WTC11 (cell line): ENCODE data around the gene PALM2AKAP2. TPM values are rescaled to one million over a fixed set of nuclear protein-coding genes. Genes with fewer than 3 reads are reported as not detected.

Experiments used
- ATAC-seq: fragments of 200-7000 bp; cut with Tn5 transposase; 2 replicates; pipeline ENCODE4 v1.10.0; 2021; ENCODE audit warnings: mild to moderate bottlenecking, moderate library complexity
- CTCF ChIA-PET: fragments of 300-600 bp; sonication (Branson Sonifier 250); formaldehyde crosslinking; loops from one replicate; lab custom pipeline; 2021; ENCODE audit warnings: antibody characterized with exemption; lab: Charles Lee
- POLR2A ChIA-PET: fragments of 350-600 bp; sonication (Branson Sonifier 250); formaldehyde crosslinking; loops from one replicate; lab custom pipeline; 2021; ENCODE audit warnings: antibody characterized with exemption; lab: Charles Lee
- DNase-seq: peaks from one replicate; pipeline ENCODE4 v3.0.0; 2021; ENCODE audit warnings: low spot score
- H3K27ac Mint-ChIP-seq: 2 replicates; pipeline ENCODE4 v1.8.0; 2021; ENCODE audit warnings: mixed read lengths
- H3K27me3 Mint-ChIP-seq: 2 replicates; pipeline ENCODE4 v1.8.0; 2021; ENCODE audit warnings: low read depth, mild to moderate bottlenecking, moderate library complexity, mixed read lengths
- H3K36me3 Mint-ChIP-seq: 2 replicates; pipeline ENCODE4 v1.8.0; 2021; ENCODE audit warnings: mixed read lengths
- H3K4me1 Mint-ChIP-seq: 2 replicates; pipeline ENCODE4 v1.8.0; 2022; ENCODE audit warnings: mixed read lengths
- H3K4me3 Mint-ChIP-seq: 2 replicates; pipeline ENCODE4 v1.8.0; 2021; ENCODE audit warnings: mild to moderate bottlenecking, moderate library complexity, mixed read lengths
- H3K9me3 Mint-ChIP-seq: 2 replicates; pipeline ENCODE4 v1.8.0; 2021; ENCODE audit warnings: mixed read lengths
- CREM ChIP-seq: sonication (generic); formaldehyde crosslinking; IDR thresholded peaks from 2 replicates; pipeline ENCODE4 v1.8.1; 2022; ENCODE audit warnings: mild to moderate bottlenecking, missing genetic modification reagents, moderate library complexity
- ESRRA ChIP-seq: sonication (generic); formaldehyde crosslinking; IDR thresholded peaks from 2 replicates; pipeline ENCODE4 v1.8.1; 2022; ENCODE audit warnings: mild to moderate bottlenecking, missing genetic modification reagents, borderline replicate concordance
- ETV6 ChIP-seq: sonication (generic); formaldehyde crosslinking; IDR thresholded peaks from 2 replicates; pipeline ENCODE4 v1.8.1; 2022; ENCODE audit warnings: mild to moderate bottlenecking, missing genetic modification reagents
- FOXJ3 ChIP-seq: sonication (generic); formaldehyde crosslinking; IDR thresholded peaks from 2 replicates; pipeline ENCODE4 v1.9.0; 2021; ENCODE audit warnings: missing genetic modification reagents, mild to moderate bottlenecking, borderline replicate concordance
- FOXK1 ChIP-seq: sonication (generic); formaldehyde crosslinking; IDR thresholded peaks from 2 replicates; pipeline ENCODE4 v1.8.0; 2022; ENCODE audit warnings: mild to moderate bottlenecking, moderate library complexity, missing genetic modification reagents
- JAZF1 ChIP-seq: fragments of 250-450 bp; sonication (Bioruptor Pico); IDR thresholded peaks from 2 replicates; pipeline ENCODE4 v1.9.0; 2021; ENCODE audit warnings: moderate library complexity, mild to moderate bottlenecking, inconsistent platforms
- NFATC4 ChIP-seq: fragments of 250-450 bp; sonication (Bioruptor Pico); IDR thresholded peaks from 2 replicates; pipeline ENCODE4 v1.9.0; 2021; ENCODE audit warnings: mild to moderate bottlenecking
- SMAD4 ChIP-seq: sonication (generic); formaldehyde crosslinking; IDR thresholded peaks from 2 replicates; pipeline ENCODE4 v1.8.0; 2022; ENCODE audit warnings: mild to moderate bottlenecking, missing genetic modification reagents
- TCF7 ChIP-seq: sonication (generic); formaldehyde crosslinking; IDR thresholded peaks from 2 replicates; pipeline ENCODE4 v1.8.0; 2022; ENCODE audit warnings: mild to moderate bottlenecking, low read depth, missing genetic modification reagents, moderate library complexity
- ZNF138 ChIP-seq: sonication (generic); formaldehyde crosslinking; conservative IDR thresholded peaks from 2 replicates; pipeline ENCODE4 v1.8.1; 2022; ENCODE audit warnings: mild to moderate bottlenecking, moderate library complexity, missing genetic modification reagents
- ZNF219 ChIP-seq: sonication (generic); formaldehyde crosslinking; IDR thresholded peaks from 2 replicates; pipeline ENCODE4 v1.8.0; 2023; ENCODE audit warnings: missing genetic modification reagents, mild to moderate bottlenecking, borderline replicate concordance
- ZNF396 ChIP-seq: fragments of 250-450 bp; sonication (Bioruptor Pico); IDR thresholded peaks from 2 replicates; pipeline ENCODE4 v1.8.0; 2021; ENCODE audit warnings: mild to moderate bottlenecking, moderate library complexity, borderline replicate concordance
- total RNA-seq: library from RNA; stranded (reverse); gene quantifications from 3 replicates; pipeline ENCODE4 v1.2.3, GENCODE V29; 2021
- TF ChIP-seq, protein P1 (sequence below): fragments of 250-450 bp; sonication (Bioruptor Pico); conservative IDR thresholded peaks from 2 replicates; pipeline ENCODE4 v1.9.0; 2021; ENCODE audit warnings: mild to moderate bottlenecking
- TF ChIP-seq, protein P2 (sequence below): sonication (generic); formaldehyde crosslinking; IDR thresholded peaks from 2 replicates; pipeline ENCODE4 v1.8.0; 2022; ENCODE audit warnings: mild to moderate bottlenecking, missing genetic modification reagents
- TF ChIP-seq, protein P3 (sequence below): sonication (generic); formaldehyde crosslinking; IDR thresholded peaks from 2 replicates; pipeline ENCODE4 v1.8.1; 2022; ENCODE audit warnings: low read depth, mild to moderate bottlenecking, moderate library complexity, missing genetic modification reagents, borderline replicate concordance
- TF ChIP-seq, protein P4 (sequence below): sonication (generic); formaldehyde crosslinking; IDR thresholded peaks from 2 replicates; pipeline ENCODE4 v1.8.0; 2022; ENCODE audit warnings: mild to moderate bottlenecking, missing genetic modification reagents
- TF ChIP-seq, protein P5 (sequence below): sonication (generic); formaldehyde crosslinking; IDR thresholded peaks from 2 replicates; pipeline ENCODE4 v1.8.0; 2023; ENCODE audit warnings: missing genetic modification reagents
- TF ChIP-seq, protein P6 (sequence below): fragments of 200-600 bp; IDR thresholded peaks from 2 replicates; pipeline ENCODE4 v1.8.0; 2022; ENCODE audit warnings: antibody characterized with exemption
- TF ChIP-seq, protein P7 (sequence below): sonication (generic); formaldehyde crosslinking; IDR thresholded peaks from 2 replicates; pipeline ENCODE4 v1.8.1; 2022; ENCODE audit warnings: low read depth, missing genetic modification reagents, borderline replicate concordance

Gene PALM2AKAP2
- total RNA-seq, 1 experiment from 2014 or later: 7.0 TPM

DNA sequence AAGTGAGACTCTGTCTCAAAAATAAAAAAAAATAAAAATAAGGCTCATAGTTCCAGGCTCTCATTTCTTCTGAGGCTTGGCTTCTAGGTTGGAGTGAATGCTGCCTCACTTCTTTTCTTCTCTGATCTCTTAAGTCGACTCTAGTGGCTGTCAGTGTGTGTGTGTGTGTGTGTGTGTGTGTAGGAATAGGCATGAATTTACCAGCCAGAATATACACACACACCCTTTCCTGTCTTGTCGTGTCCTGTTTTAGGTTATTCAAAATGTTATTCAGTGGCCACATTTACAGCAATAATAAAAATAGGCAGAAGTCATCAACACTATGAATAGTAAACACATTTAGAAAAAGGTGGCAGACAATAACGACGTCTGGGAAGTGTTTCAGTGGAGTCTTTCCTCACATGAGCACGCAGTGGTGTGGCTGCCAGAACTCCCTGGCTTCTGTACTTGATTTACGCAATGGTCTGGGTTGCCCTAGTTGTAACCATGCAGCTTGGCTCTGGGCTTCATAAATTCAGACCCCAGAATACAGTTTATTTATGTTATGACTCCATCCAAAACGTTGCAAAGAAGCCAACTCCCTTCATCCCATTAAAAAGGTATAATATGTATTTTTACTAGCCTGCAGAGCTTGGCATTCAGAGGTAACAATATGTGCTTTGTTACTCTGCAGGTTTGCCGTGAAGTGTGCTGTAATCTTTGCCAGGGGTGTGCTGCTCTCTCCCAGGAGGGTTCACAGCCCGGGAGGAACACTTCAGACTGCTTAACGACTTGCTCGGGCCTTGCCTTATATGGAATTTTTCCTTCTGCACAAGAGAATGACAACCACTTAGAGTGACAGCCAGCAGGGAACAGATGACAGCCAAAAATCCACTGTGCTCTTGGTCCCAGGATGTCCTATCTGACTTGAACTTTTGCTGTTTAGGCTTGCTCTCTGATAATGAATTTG, 34.4 kb upstream of the PALM2AKAP2 start:
- H3K4me1 Mint-ChIP-seq: peaks cover 25% of the 10 kb centered on the region
- H3K9me3 Mint-ChIP-seq: no peaks in the 10 kb centered on the region
- DNase-seq (peak; percentile 11), ATAC-seq (peak; percentile 80)
- no peaks in the 10 kb centered on the region for H3K27me3 Mint-ChIP-seq
- no peak overlapping the region for H3K4me3 Mint-ChIP-seq
- POLR2A ChIA-PET: interaction anchor here (0.8 kb wide), 1 partner anchor 10 kb away, joined by 3 read pairs; no protein-coding TSS in a partner anchor
- no peaks in the 10 kb centered on the region for H3K36me3 Mint-ChIP-seq
- TF ChIP-seq, protein P1, sequence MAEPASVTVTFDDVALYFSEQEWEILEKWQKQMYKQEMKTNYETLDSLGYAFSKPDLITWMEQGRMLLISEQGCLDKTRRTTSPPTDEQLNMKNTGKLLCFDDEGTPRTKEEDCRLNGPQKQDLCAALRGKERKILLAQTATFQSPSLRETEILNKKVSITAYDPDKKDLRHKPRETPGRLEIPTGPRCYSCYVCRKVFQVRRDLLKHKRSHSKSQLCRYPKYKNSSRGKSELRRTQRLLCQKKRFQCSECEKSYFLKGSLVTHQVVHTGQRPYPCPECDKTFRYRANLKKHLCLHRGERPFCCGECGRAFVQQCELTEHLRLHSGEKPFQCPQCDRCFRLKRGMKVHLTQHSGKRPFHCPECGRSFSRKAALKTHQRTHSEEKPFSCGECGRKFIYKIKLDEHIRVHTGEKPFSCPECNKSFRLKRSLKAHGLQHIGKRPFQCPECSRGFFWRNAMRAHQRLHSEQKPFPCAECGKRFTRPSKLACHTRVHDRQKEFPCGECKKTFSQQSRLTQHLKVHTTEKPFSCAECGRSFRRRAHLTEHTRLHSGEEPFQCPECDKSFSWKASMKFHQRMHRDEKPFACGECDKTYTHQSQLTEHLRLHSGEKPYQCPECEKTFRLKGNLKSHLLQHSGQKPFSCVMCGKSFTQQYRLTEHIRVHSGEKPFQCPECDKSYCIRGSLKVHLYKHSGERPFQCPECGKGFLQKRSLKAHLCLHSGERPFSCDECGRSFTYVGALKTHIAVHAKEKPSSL (CRISPR knock-in tag): no peak
- TF ChIP-seq ZNF138 (no peak), TCF7 (CRISPR knock-in tag) (no peak), CREM (CRISPR knock-in tag) (no peak), JAZF1 (no peak), ETV6 (CRISPR knock-in tag) (no peak), FOXK1 (CRISPR knock-in tag) (no peak), ZNF219 (no peak)
- TF ChIP-seq, protein P2, sequence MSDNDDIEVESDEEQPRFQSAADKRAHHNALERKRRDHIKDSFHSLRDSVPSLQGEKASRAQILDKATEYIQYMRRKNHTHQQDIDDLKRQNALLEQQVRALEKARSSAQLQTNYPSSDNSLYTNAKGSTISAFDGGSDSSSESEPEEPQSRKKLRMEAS: no peak
- TF ChIP-seq, protein P3, sequence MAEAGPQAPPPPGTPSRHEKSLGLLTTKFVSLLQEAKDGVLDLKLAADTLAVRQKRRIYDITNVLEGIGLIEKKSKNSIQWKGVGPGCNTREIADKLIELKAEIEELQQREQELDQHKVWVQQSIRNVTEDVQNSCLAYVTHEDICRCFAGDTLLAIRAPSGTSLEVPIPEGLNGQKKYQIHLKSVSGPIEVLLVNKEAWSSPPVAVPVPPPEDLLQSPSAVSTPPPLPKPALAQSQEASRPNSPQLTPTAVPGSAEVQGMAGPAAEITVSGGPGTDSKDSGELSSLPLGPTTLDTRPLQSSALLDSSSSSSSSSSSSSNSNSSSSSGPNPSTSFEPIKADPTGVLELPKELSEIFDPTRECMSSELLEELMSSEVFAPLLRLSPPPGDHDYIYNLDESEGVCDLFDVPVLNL (CRISPR knock-in tag): no peak
- CTCF ChIA-PET: no interaction called here
- no peak overlapping the region for H3K27ac Mint-ChIP-seq

DNA sequence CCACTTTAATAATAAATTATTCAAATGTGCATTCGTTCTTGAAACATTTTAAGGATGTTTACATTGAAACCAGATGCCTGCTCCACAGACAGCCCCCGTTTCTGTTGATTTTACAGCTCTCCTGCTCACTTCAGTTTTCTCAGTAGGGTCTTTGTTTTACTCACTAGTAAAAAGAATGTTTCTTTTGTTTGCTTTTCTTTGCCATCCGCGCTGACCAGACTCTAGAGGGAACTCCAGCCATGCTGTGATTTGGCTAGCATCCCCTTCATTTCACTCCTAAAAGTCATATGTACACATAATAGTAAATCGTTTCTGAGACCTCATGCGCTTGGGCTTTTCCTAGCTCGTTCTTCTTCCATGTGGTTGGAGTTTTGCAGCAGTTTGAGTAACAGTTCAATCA, 28.7 kb upstream of the PALM2AKAP2 start:
- Mint-ChIP-seq H3K4me3 (no peak overlapping the region), H3K27me3 (no peaks in the 10 kb centered on the region), H3K4me1 (peaks cover 19% of the 10 kb centered on the region), H3K36me3 (no peaks in the 10 kb centered on the region), H3K9me3 (0 out of 2 replicates have a peak, but pooled peaks cover 4% of the 10 kb centered on the region), H3K27ac (peak overlapping the region; percentile 47; the same call in 1 of the 2 replicates)
- ChIA-PET CTCF (interaction anchor here (1.0 to 1.3 kb wide), 2 partner anchors 8 to 281 kb away, joined by 3 to 4 read pairs; no protein-coding TSS in a partner anchor), POLR2A (no interaction called here)
- ATAC-seq (no peak; the same call in 1 of the 2 replicates), DNase-seq (no peak)
- TF ChIP-seq ZNF396 (CRISPR knock-in tag): no peak
- no peak for TF ChIP-seq NFATC4 (CRISPR knock-in tag)
- no peak for TF ChIP-seq ZNF219
- no peak for TF ChIP-seq FOXJ3
- TF ChIP-seq ESRRA (CRISPR knock-in tag): no peak
- TF ChIP-seq, protein P4, sequence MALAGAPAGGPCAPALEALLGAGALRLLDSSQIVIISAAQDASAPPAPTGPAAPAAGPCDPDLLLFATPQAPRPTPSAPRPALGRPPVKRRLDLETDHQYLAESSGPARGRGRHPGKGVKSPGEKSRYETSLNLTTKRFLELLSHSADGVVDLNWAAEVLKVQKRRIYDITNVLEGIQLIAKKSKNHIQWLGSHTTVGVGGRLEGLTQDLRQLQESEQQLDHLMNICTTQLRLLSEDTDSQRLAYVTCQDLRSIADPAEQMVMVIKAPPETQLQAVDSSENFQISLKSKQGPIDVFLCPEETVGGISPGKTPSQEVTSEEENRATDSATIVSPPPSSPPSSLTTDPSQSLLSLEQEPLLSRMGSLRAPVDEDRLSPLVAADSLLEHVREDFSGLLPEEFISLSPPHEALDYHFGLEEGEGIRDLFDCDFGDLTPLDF (CRISPR knock-in tag): no peak
- no peak for TF ChIP-seq SMAD4 (CRISPR knock-in tag)
- TF ChIP-seq, protein P5, sequence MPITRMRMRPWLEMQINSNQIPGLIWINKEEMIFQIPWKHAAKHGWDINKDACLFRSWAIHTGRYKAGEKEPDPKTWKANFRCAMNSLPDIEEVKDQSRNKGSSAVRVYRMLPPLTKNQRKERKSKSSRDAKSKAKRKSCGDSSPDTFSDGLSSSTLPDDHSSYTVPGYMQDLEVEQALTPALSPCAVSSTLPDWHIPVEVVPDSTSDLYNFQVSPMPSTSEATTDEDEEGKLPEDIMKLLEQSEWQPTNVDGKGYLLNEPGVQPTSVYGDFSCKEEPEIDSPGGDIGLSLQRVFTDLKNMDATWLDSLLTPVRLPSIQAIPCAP (CRISPR knock-in tag): no peak
- TF ChIP-seq, protein P6, sequence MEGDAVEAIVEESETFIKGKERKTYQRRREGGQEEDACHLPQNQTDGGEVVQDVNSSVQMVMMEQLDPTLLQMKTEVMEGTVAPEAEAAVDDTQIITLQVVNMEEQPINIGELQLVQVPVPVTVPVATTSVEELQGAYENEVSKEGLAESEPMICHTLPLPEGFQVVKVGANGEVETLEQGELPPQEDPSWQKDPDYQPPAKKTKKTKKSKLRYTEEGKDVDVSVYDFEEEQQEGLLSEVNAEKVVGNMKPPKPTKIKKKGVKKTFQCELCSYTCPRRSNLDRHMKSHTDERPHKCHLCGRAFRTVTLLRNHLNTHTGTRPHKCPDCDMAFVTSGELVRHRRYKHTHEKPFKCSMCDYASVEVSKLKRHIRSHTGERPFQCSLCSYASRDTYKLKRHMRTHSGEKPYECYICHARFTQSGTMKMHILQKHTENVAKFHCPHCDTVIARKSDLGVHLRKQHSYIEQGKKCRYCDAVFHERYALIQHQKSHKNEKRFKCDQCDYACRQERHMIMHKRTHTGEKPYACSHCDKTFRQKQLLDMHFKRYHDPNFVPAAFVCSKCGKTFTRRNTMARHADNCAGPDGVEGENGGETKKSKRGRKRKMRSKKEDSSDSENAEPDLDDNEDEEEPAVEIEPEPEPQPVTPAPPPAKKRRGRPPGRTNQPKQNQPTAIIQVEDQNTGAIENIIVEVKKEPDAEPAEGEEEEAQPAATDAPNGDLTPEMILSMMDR: no peak
- TF ChIP-seq, protein P7, sequence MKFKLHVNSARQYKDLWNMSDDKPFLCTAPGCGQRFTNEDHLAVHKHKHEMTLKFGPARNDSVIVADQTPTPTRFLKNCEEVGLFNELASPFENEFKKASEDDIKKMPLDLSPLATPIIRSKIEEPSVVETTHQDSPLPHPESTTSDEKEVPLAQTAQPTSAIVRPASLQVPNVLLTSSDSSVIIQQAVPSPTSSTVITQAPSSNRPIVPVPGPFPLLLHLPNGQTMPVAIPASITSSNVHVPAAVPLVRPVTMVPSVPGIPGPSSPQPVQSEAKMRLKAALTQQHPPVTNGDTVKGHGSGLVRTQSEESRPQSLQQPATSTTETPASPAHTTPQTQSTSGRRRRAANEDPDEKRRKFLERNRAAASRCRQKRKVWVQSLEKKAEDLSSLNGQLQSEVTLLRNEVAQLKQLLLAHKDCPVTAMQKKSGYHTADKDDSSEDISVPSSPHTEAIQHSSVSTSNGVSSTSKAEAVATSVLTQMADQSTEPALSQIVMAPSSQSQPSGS (CRISPR knock-in tag): no peak
